Panc1 (cell line): ENCODE data around the gene CHRNE. TPM values are rescaled to one million over a fixed set of nuclear protein-coding genes. Genes with fewer than 3 reads are reported as not detected.

Source experiments
- ATAC-seq: fragments of 200-7000 bp; cut with Tn5 transposase; 2 replicates; pipeline ENCODE4 v1.9.1; 2020; ENCODE audit warnings: mild to moderate bottlenecking, moderate library complexity
- BruUV-seq: library from RNA; stranded (reverse); fragments of 400-500 nt; replicated peaks from 2 replicates; lab custom pipeline; 2021; lab: Mats Ljungman, UMichigan
- CTCF ChIA-PET: fragments of 300-600 bp; sonication (Branson Sonifier 250); formaldehyde crosslinking; loops from one replicate; lab custom pipeline; 2022; ENCODE audit warnings: antibody characterized with exemption; lab: Charles Lee
- POLR2A ChIA-PET: fragments of 300-600 bp; sonication (Branson Sonifier 250); formaldehyde crosslinking; loops from one replicate; lab custom pipeline; 2022; ENCODE audit warnings: antibody characterized with exemption; lab: Charles Lee
- DNase-seq: peaks from one replicate; pipeline ENCODE4 v3.0.0-alpha.2; 2010; ENCODE audit warnings: low read depth, low spot score
- H3K27ac ChIP-seq: 2 replicates; pipeline ENCODE4 v1.5.1; 2011; ENCODE audit warnings: mild to moderate bottlenecking, low read length, inconsistent platforms
- H3K27me3 ChIP-seq: fragments of 200-500 bp; sonication (Bioruptor generic); 2 replicates; pipeline ENCODE4 v1.6.0; 2014; ENCODE audit warnings: low read length, inconsistent platforms; ENCODE audit not compliant: control insufficient read depth, insufficient read depth
- H3K36me3 ChIP-seq: fragments of 200-500 bp; sonication (Bioruptor generic); 2 replicates; pipeline ENCODE4 v1.5.1; 2014; ENCODE audit warnings: inconsistent platforms, mild to moderate bottlenecking, low read length, moderate library complexity; ENCODE audit not compliant: control insufficient read depth, insufficient read depth
- H3K4me1 ChIP-seq: 2 replicates; pipeline ENCODE4 v1.5.1; 2011; ENCODE audit warnings: inconsistent platforms, mild to moderate bottlenecking, low read length, moderate library complexity; ENCODE audit not compliant: control insufficient read depth, insufficient read depth
- H3K4me3 ChIP-seq, 2 experiments: 2 replicates each; pipeline ENCODE4 v1.5.1; 2011 to 2012; ENCODE audit warnings: low read depth in 2 of 2, low read length in 2 of 2, mild to moderate bottlenecking in 2 of 2, inconsistent platforms in 1 of 2, moderate library complexity in 1 of 2
- H3K9me3 ChIP-seq: fragments of 200-500 bp; sonication (Bioruptor generic); 2 replicates; pipeline ENCODE4 v1.5.1; 2014; ENCODE audit warnings: low read depth, mild to moderate bottlenecking, inconsistent platforms, low read length, moderate library complexity; ENCODE audit not compliant: control insufficient read depth, insufficient read depth
- CTCF ChIP-seq: fragments of 450-650 bp; IDR thresholded peaks from 2 replicates; pipeline ENCODE4 v1.5.1; 2017; ENCODE audit warnings: mild to moderate bottlenecking
- POLR2AphosphoS5 ChIP-seq: IDR thresholded peaks from 2 replicates; pipeline ENCODE4 v1.6.1; 2012; ENCODE audit warnings: mild to moderate bottlenecking, low read depth, low read length, moderate library complexity
- SIN3A ChIP-seq: IDR thresholded peaks from 2 replicates; pipeline ENCODE4 v1.6.1; 2012; ENCODE audit warnings: low read depth, mild to moderate bottlenecking, low read length, moderate library complexity, borderline replicate concordance; ENCODE audit not compliant: insufficient read depth
- TCF7L2 ChIP-seq: IDR thresholded peaks from 2 replicates; pipeline ENCODE4 v1.6.1; 2011; ENCODE audit warnings: mild to moderate bottlenecking, low read depth, low read length, inconsistent platforms
- in situ Hi-C: cut with HindIII; loops from 2 replicates; pipeline ENCODE4 v1.10.0; 2016; ENCODE audit warnings: low sequenced_read_pairs, low pct_unique_long_range_greater_than_20kb
- intact Hi-C: fragments of 100-400 bp; cut with micrococcal nuclease; formaldehyde crosslinking; loops from one replicate; pipeline ENCODE4 v1.10.0; 2022; ENCODE audit not compliant: unreplicated experiment
- total RNA-seq: library from RNA; stranded (reverse); gene quantifications from one replicate; pipeline ENCODE4 v1.2.1, GENCODE V29; 2021; ENCODE audit not compliant: unreplicated experiment
- TF ChIP-seq, protein P1 (sequence below), 2 experiments: IDR thresholded peaks; 2 replicates each; pipeline ENCODE4 v1.6.1; 2011 to 2012; ENCODE audit warnings: low read depth in 2 of 2, control low read depth in 1 of 2, low read length in 1 of 2, mild to moderate bottlenecking in 1 of 2, moderate library complexity in 1 of 2; ENCODE audit not compliant: insufficient read depth in 1 of 2

Gene CHRNE
- total RNA-seq, 1 experiment from 2014 or later = 0.13 TPM

GRCh38 chr17:4940555-4941318 is 37.8 kb upstream of the CHRNE start:
- intact Hi-C loops = no loop called here
- H3K27me3 ChIP-seq = no peaks in the 10 kb centered on the region
- ChIA-PET CTCF (no interaction called here), POLR2A (no interaction called here)
- peaks cover 34% of the 10 kb centered on the region for H3K4me1 ChIP-seq
- TSS peak; percentile 90 for BruUV-seq
- DNase-seq (no peak), ATAC-seq (peak; percentile 80)
- peaks cover 11% of the 10 kb centered on the region for H3K36me3 ChIP-seq
- H3K27ac ChIP-seq = peak overlapping the region; percentile 89
- TF ChIP-seq SIN3A (no peak; the same call in 1 of the 2 replicates), TCF7L2 (peak; percentile 11; the same call in 1 of the 2 replicates), CTCF (no peak), POLR2AphosphoS5 (0 out of 2 replicates have a peak, but pooled peaks have one; percentile 61)
- TF ChIP-seq, protein P1, sequence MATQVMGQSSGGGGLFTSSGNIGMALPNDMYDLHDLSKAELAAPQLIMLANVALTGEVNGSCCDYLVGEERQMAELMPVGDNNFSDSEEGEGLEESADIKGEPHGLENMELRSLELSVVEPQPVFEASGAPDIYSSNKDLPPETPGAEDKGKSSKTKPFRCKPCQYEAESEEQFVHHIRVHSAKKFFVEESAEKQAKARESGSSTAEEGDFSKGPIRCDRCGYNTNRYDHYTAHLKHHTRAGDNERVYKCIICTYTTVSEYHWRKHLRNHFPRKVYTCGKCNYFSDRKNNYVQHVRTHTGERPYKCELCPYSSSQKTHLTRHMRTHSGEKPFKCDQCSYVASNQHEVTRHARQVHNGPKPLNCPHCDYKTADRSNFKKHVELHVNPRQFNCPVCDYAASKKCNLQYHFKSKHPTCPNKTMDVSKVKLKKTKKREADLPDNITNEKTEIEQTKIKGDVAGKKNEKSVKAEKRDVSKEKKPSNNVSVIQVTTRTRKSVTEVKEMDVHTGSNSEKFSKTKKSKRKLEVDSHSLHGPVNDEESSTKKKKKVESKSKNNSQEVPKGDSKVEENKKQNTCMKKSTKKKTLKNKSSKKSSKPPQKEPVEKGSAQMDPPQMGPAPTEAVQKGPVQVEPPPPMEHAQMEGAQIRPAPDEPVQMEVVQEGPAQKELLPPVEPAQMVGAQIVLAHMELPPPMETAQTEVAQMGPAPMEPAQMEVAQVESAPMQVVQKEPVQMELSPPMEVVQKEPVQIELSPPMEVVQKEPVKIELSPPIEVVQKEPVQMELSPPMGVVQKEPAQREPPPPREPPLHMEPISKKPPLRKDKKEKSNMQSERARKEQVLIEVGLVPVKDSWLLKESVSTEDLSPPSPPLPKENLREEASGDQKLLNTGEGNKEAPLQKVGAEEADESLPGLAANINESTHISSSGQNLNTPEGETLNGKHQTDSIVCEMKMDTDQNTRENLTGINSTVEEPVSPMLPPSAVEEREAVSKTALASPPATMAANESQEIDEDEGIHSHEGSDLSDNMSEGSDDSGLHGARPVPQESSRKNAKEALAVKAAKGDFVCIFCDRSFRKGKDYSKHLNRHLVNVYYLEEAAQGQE (IDR thresholded peaks at IDR 0.05; ENCODE audit: insufficient read depth in 1 of 2, low read depth in 2 of 2, low read length in 1 of 2) = no peak
- no peaks in the 10 kb centered on the region for H3K9me3 ChIP-seq
- peak overlapping the region; percentile 90 to 92 for H3K4me3 ChIP-seq
- in situ Hi-C loops = no loop called here

GRCh38 chr17:4939796-4940554 is 37.1 kb upstream of the CHRNE start, which contains the start of the genes RNF167 and SLC25A11:
RNF167 (plus strand) TSS chr17:4940268; CDS start chr17:4940910, 642 bp downstream.
SLC25A11 (minus strand) TSS chr17:4940046; CDS start chr17:4939910, 136 bp downstream.
- H3K36me3 ChIP-seq = peaks cover 11% of the 10 kb centered on the region
- ChIA-PET CTCF (interaction anchor here (0.6 kb wide), 2 partner anchors 45 to 119 kb away, joined by 3 to 4 read pairs; no protein-coding TSS in a partner anchor), POLR2A (no interaction called here)
- H3K9me3 ChIP-seq = no peaks in the 10 kb centered on the region
- H3K27me3 ChIP-seq = no peaks in the 10 kb centered on the region
- no TSS peak for BruUV-seq
- H3K4me3 ChIP-seq = peak within 1 kb of the TSS; percentile 90 to 92
- H3K27ac ChIP-seq = peak within 1 kb of the TSS; percentile 89
- in situ Hi-C loops (no loop called here), intact Hi-C loops (no loop called here)
- TF ChIP-seq TCF7L2 = peak; percentile 48; the same call in 1 of the 2 replicates
- peak; percentile 68 for TF ChIP-seq POLR2AphosphoS5
- TF ChIP-seq SIN3A = peak; percentile 92; the same call in 1 of the 2 replicates
- TF ChIP-seq, protein P1 (IDR thresholded peaks at IDR 0.05; ENCODE audit: insufficient read depth in 1 of 2, low read depth in 2 of 2, low read length in 1 of 2) = no peak
- H3K4me1 ChIP-seq = peaks cover 26% of the 10 kb centered on the region
- peak; percentile 87 for ATAC-seq
- DNase-seq = peak; percentile 99
